Glomerular endothelial cell (primary cell): ENCODE measurements around the gene RBM15. TPM values are rescaled to one million over a fixed set of nuclear protein-coding genes. Genes with fewer than 3 reads are reported as not detected.

Source experiments
- DNase-seq: peaks from one replicate; pipeline ENCODE4 v3.0.0-alpha.2; 2011; ENCODE audit warnings: low read depth, low spot score; ENCODE audit errors: extremely low read depth
- total RNA-seq: library from RNA; depleted of rRNA; stranded (reverse); fragments of >200 nt; gene quantifications from 2 replicates; pipeline ENCODE4 v1.2.3, GENCODE V29; 2015

RBM15 gene
- total RNA-seq, 1 donor from 2014 or later = 29.5 TPM

DNA sequence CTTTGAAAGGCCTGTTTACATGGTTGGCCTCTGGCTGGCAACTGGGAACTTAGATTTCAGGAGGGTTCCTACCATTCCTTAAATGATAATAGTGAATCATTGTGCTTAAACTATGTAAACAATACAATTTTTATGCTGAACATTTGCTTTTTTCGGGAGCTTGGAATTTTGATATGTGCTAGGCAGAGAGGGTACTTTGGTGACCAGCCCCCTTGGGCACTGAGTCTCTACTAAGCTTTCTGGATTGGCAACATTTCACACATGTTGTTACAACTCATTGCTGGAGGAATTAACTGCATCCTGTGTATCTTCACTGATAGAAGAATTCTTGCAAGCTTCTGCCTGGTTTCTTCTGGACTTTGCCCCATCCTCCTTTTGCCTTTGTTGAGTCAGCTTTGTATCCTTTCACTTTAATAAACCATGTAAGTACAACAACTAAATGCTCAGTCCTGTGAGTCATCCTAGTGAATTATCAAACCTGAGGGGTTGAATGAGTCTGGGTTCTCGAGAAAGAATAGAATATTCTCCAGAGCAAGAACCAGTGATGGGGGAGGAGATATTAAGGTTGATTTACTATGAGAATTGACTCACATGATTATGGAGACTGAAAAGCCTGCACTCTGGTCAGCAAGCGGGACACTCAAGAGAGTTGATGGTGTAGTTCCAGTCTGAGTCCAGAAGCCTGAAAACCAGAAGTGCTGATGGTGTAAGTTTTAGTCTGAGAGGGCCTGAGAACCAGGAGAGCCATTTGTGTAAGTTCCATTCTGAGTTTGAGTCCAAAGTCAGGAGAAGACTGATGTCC lies 54.7 kb downstream of the RBM15 start:
- no peak for DNase-seq

DNA sequence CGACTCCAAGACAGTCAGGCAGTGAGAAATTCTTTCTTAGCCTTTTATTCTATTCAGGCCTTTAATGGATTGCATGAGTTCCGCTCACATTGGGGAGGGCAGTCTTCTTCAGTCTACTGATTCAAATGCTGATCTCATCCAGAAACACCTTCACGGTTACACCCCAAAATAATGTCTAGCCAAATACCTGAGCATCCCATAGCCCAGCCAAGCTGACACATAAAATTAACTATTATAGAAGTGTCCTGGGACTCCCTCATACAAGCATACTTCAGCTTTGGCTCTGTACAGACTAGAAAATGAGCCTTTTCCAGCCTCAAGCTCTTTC lies 55.3 kb downstream of the RBM15 start:
- DNase-seq = no peak

Other genes with a start within 250 kb of the RBM15 start
- not detected in 2 replicates for gene UBL4B, start 226.9 kb upstream of the RBM15 start, total RNA-seq
- gene SLC6A17, start 188.9 kb upstream of the RBM15 start, total RNA-seq = 0.12 and 1.9 TPM in 2 replicates
- 6.0 and 12.0 TPM in 2 replicates for gene KCNC4, start 129.1 kb upstream of the RBM15 start, total RNA-seq
- gene SLC16A4, start 51.6 kb downstream of the RBM15 start, total RNA-seq = 1.2 and 3.1 TPM in 2 replicates
- 113 and 169 TPM in 2 replicates for gene LAMTOR5, start 68.3 kb downstream of the RBM15 start, total RNA-seq
- gene PROK1, start 111.8 kb downstream of the RBM15 start, total RNA-seq = not detected in 2 replicates
- not detected in 2 replicates for gene KCNA10, start 179.8 kb downstream of the RBM15 start, total RNA-seq